ENCODE results near the gene TMCO4. TPM values are rescaled to one million over a fixed set of nuclear protein-coding genes. Genes with fewer than 3 reads are reported as not detected.

Gene TMCO4
- total and polyA plus RNA-seq, 12 donors = 6.1 to 12.2 (median 8.0) TPM

DNA sequence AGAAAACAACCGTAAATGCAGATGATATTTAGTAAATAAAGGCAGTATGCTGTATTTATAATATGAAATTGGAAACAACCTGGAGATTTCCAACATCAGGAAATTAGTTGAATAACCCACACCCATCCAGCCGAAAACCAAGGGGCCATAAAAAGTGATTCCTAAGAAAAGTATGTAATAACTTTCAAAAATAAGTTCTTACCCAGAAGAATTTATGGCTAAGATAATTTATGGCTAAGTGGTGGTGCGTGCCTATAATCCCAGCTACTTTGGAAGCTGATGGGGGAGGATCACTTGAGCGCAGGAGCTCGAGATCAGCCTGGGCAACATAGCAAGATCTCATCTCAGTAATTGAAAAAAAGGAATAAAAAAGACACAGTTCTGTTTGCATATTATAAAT lies 43.2 kb downstream of the TMCO4 start:
- 95% methylated on average over 5 of the region's 5 CpGs for WGBS, 2 donors

DNA sequence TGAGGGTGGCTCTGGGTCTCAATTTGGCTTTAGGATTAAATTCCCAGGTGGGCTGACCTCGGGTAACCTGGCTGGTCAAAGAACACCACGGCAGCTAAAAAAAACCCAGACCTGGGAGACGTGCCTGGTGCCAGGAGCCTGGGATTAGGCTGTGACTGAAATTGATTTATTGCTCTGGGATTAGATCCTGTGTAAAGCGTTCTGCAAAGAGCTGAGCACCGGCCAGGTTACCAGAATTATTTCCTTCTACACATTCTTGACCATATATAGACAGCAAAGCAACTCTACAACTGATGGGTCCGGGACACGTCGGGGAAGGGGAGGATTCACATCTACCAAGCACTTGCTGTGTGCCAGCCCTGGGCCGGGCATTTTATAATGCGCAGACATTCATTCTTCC lies 45.2 kb downstream of the TMCO4 start:
- 70 to 77% methylated on average over 10 of the region's 10 CpGs for WGBS, 2 donors
- no peak for ATAC-seq
- peaks cover 0 to 5% (median 0%) of the 10 kb centered on the region in 11 donors for H3K9me3 ChIP-seq
- no peaks in the 10 kb centered on the region for H3K27me3 ChIP-seq
- intact Hi-C loops (cut with DNase I) = no loop called here
- peaks cover 0 to 49% (median 4%) of the 10 kb centered on the region in 9 donors for H3K36me3 ChIP-seq
- no peak for DNase-seq
- TF ChIP-seq CTCF (IDR thresholded peaks at IDR 0.05) = no peak
- no peak overlapping the region for H3K4me3 ChIP-seq
- no peaks in the 10 kb centered on the region for H3K4me1 ChIP-seq
- H3K27ac ChIP-seq = no peak overlapping the region

More for the DNA sequence above, 43.2 kb downstream of the TMCO4 start:
- no peak overlapping the region for H3K27ac ChIP-seq
- DNase-seq (no peak), ATAC-seq (no peak)
- H3K27me3 ChIP-seq = no peaks in the 10 kb centered on the region
- TF ChIP-seq CTCF (IDR thresholded peaks at IDR 0.05) = no peak
- H3K36me3 ChIP-seq = peaks cover 0 to 34% (median 4%) of the 10 kb centered on the region in 9 donors
- peaks cover 0 to 5% (median 0%) of the 10 kb centered on the region in 11 donors for H3K9me3 ChIP-seq
- H3K4me3 ChIP-seq = no peak overlapping the region
- intact Hi-C loops (cut with DNase I) = no loop called here
- no peaks in the 10 kb centered on the region for H3K4me1 ChIP-seq

DNA sequence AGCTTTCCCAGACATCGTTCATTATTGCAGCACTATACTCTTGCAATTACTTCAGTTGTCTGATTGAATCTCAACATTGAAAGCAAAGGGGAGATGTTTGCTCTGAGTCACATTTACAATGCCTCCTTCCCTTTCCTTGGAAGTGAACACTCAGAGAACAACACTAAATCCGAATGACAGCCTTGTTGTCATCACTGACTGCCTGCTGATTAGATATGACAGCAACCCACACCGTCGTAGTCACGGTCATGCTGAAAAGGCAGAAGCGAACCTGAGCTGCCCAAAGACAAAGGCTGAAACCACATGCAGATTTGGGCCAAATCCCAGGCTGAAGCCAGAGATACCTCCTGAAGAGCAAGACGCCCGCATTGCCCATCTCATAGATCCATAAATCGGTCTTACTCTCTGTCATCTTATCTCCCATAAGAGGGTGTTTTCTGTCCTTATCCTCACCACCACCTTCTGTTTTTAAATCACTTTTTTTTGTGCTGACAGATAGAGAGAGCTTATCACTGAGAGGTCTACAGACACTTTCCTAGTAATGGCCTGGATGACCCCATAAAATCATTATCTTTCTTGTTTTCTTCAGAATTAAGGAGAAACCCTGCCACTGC lies 47.5 kb downstream of the TMCO4 start:
- ATAC-seq = no peak

DNA sequence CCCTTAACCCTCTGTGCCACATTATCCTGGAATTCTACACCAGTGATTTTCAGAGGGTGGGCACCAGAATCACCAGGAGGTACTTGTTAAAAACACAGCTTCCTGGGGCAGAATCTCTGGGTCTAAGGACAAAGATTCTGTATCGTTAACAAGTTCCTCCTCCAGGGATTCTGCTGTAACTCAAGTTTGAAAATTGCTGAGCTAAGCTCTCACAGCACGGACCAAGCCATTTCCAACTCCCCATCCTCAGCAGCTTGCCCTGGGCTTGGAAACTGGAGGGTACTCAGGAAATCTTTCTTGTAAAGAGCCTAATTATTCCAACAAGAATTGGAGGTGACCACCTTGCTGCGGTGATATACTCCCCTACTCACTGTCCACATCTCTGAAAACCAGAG lies 48.8 kb downstream of the TMCO4 start:
- Histone ChIP-seq H3K36me3 (peaks cover 0 to 75% (median 8%) of the 10 kb centered on the region in 9 donors), H3K4me3 (no peak overlapping the region), H3K4me1 (no peaks in the 10 kb centered on the region), H3K9me3 (no peaks in the 10 kb centered on the region), H3K27me3 (no peaks in the 10 kb centered on the region), H3K27ac (no peak overlapping the region)
- ATAC-seq = no peak
- intact Hi-C loops (cut with DNase I) = no loop called here
- 86% methylated on average over 3 of the region's 3 CpGs for WGBS, 2 donors
- no peak for TF ChIP-seq CTCF (IDR thresholded peaks at IDR 0.05)
- DNase-seq = no peak

More for the DNA sequence above, 47.5 kb downstream of the TMCO4 start:
- Histone ChIP-seq H3K4me3 (no peak overlapping the region), H3K27me3 (no peaks in the 10 kb centered on the region), H3K36me3 (peaks cover 0 to 66% (median 4%) of the 10 kb centered on the region in 9 donors), H3K27ac (no peak overlapping the region), H3K4me1 (no peaks in the 10 kb centered on the region), H3K9me3 (peaks cover 0 to 2% (median 0%) of the 10 kb centered on the region in 11 donors)
- DNase-seq = no peak
- intact Hi-C loops (cut with DNase I) = no loop called here
- WGBS, 2 donors = 65 to 68% methylated on average over 9 of the region's 9 CpGs
- no peak for TF ChIP-seq CTCF (IDR thresholded peaks at IDR 0.05)
